ENCODE data around the gene HLA-DOA.
A peak's percentile ranks its signal among the peaks of the same experiment; 100 is the strongest.

The HLA-DOA gene

GRCh38 chr6:32975886-32976285 lies 33.5 kb downstream of the HLA-DOA start:
- H3K9ac ChIP-seq (ENCODE audit: low read length) = no peak overlapping the region
- H3K27me3 ChIP-seq (ENCODE audit: control insufficient read depth, insufficient read depth, low read length) = no peaks in the 10 kb centered on the region
- H3K36me3 ChIP-seq (ENCODE audit: control insufficient read depth, low read depth, low read length) = peaks cover 88% of the 10 kb centered on the region
- no peaks in the 10 kb centered on the region for H3K9me3 ChIP-seq (ENCODE audit: control insufficient read depth, low read depth, low read length)
- H3K4me1 ChIP-seq (ENCODE audit: control insufficient read depth, low read depth, low read length) = peaks cover 5% of the 10 kb centered on the region
- peak overlapping the region; percentile 89 for H3K4me3 ChIP-seq (ENCODE audit: low read length)
- H3K27ac ChIP-seq (ENCODE audit: low read length) = no peak overlapping the region

- Histone ChIP-seq H3K9ac (ENCODE audit: low read length) (peak overlapping the region; percentile 88), H3K4me3 (ENCODE audit: low read length) (peak overlapping the region; percentile 89), H3K4me1 (ENCODE audit: control insufficient read depth, low read depth, low read length) (peaks cover 5% of the 10 kb centered on the region), H3K9me3 (ENCODE audit: control insufficient read depth, low read depth, low read length) (no peaks in the 10 kb centered on the region), H3K36me3 (ENCODE audit: control insufficient read depth, low read depth, low read length) (peaks cover 76% of the 10 kb centered on the region), H3K27ac (ENCODE audit: low read length) (no peak overlapping the region), H3K27me3 (ENCODE audit: control insufficient read depth, insufficient read depth, low read length) (no peaks in the 10 kb centered on the region)
Observed at GRCh38 chr6:32974541-32975308, 34.7 kb downstream of the HLA-DOA start.

DNA sequence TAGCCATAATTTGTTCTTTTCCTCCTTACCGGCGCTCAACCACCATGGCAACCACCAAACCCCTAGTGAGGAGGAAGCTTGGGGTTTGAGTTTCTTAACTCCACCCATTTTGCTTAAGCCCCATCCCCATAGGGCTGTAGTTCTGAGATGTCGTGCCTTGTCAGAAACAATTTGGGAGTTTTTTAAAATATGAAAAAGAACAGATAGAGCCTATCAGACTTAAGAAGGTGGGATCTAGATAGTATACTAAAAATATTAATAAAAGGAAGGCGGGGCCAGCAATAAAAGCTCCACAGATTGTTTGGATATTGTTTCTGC lies 35.4 kb downstream of the HLA-DOA start:
- Histone ChIP-seq H3K4me3 (ENCODE audit: low read length) (peak overlapping the region; percentile 89), H3K27me3 (ENCODE audit: control insufficient read depth, insufficient read depth, low read length) (no peaks in the 10 kb centered on the region), H3K9ac (ENCODE audit: low read length) (peak overlapping the region; percentile 88), H3K9me3 (ENCODE audit: control insufficient read depth, low read depth, low read length) (no peaks in the 10 kb centered on the region), H3K36me3 (ENCODE audit: control insufficient read depth, low read depth, low read length) (peaks cover 68% of the 10 kb centered on the region), H3K4me1 (ENCODE audit: control insufficient read depth, low read depth, low read length) (peaks cover 5% of the 10 kb centered on the region), H3K27ac (ENCODE audit: low read length) (no peak overlapping the region)

- no peaks in the 10 kb centered on the region for H3K27me3 ChIP-seq (ENCODE audit: control insufficient read depth, insufficient read depth, low read length)
- no peak overlapping the region for H3K27ac ChIP-seq (ENCODE audit: low read length)
- H3K9ac ChIP-seq (ENCODE audit: low read length) = peak overlapping the region; percentile 88
- H3K4me1 ChIP-seq (ENCODE audit: control insufficient read depth, low read depth, low read length) = peaks cover 5% of the 10 kb centered on the region
- H3K4me3 ChIP-seq (ENCODE audit: low read length) = peak overlapping the region; percentile 89
- H3K36me3 ChIP-seq (ENCODE audit: control insufficient read depth, low read depth, low read length) = peaks cover 63% of the 10 kb centered on the region
- no peaks in the 10 kb centered on the region for H3K9me3 ChIP-seq (ENCODE audit: control insufficient read depth, low read depth, low read length)
Observed at GRCh38 chr6:32973144-32974015, 36.0 kb downstream of the HLA-DOA start.

DNA sequence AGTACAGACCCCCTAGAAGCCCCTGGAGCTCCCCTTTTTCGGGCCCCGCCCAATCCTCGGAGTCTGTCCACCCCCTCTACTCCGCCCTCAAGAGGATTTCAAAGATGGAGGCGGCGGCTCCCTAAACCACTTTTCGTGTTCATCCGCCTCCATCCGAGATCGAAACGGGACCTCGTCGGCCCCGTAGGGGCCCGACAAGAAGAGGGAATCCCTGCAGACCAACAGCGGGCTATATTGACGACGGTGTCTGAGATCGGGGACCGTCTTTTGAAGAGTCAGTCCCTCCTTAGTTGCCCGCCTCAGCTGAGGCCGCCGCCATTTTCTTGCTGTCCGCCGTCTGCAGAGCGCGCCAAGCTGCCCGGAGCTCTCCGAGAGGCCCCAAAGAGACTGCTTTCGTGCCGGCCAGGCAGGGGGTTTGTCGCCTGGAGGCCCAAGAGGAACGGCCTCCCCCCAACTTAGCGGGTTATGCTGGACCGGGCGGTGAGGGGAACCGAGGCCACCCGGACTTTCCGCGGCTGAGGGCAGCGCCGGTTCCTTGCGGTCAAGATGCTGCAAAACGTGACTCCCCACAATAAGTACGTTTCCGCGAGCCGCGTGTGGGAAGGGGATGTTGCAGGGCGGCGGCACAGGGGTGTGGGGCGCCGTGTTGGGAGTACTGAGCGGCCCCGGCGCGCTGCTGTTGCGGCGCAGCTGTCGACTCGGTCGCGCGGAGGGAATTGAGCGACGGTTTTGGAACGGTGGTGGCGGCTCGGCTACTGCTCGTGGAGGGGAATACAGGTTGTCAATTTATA lies 36.8 kb downstream of the HLA-DOA start:
- Histone ChIP-seq H3K36me3 (ENCODE audit: control insufficient read depth, low read depth, low read length) (peaks cover 54% of the 10 kb centered on the region), H3K9me3 (ENCODE audit: control insufficient read depth, low read depth, low read length) (no peaks in the 10 kb centered on the region), H3K4me1 (ENCODE audit: control insufficient read depth, low read depth, low read length) (peaks cover 5% of the 10 kb centered on the region), H3K9ac (ENCODE audit: low read length) (peak overlapping the region; percentile 88), H3K27ac (ENCODE audit: low read length) (peak overlapping the region; percentile 46), H3K27me3 (ENCODE audit: control insufficient read depth, insufficient read depth, low read length) (no peaks in the 10 kb centered on the region), H3K4me3 (ENCODE audit: low read length) (peak overlapping the region; percentile 89)

DNA sequence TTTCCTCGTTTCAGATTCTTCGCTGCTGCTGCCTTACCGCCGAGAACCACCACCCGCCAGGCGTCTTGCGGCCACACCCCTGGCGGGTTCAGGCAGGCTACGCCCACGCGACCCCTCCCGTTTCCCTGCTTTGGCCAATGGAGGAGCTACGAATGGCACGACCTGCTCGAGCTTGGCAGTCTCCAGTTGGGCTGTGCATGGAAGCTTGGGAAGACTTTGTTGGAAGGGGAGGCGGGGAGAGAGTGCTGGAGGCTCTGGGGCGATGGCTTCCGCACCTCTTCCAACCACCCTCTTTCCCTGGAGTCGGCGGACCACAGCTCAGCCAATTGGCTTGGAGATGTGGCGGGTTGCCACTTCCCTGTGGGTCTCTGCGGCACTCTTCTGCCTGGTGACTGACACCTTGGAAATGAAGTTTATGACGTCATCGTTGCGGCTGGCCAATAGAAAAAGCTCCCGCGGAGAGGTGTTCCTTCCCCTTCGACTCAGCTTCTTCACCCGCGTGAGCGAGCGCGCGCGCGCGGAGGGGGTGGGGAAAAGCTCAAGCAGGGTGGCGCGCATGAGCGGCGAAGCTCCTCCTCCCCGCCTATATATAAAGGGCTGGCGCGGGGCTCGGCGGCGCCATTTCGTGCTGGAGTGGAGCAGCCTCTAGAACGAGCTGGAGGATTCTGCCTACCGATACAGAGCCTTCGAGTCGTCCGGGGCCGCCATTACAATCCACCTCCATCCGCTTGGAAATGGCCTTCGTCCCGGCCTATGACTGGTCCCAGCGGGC lies 37.6 kb downstream of the HLA-DOA start:
- H3K27me3 ChIP-seq (ENCODE audit: control insufficient read depth, insufficient read depth, low read length) = no peaks in the 10 kb centered on the region
- H3K36me3 ChIP-seq (ENCODE audit: control insufficient read depth, low read depth, low read length) = peaks cover 46% of the 10 kb centered on the region
- peaks cover 10% of the 10 kb centered on the region for H3K4me1 ChIP-seq (ENCODE audit: control insufficient read depth, low read depth, low read length)
- H3K27ac ChIP-seq (ENCODE audit: low read length) = peak overlapping the region; percentile 99
- H3K9me3 ChIP-seq (ENCODE audit: control insufficient read depth, low read depth, low read length) = no peaks in the 10 kb centered on the region
- peak overlapping the region; percentile 89 for H3K4me3 ChIP-seq (ENCODE audit: low read length)
- H3K9ac ChIP-seq (ENCODE audit: low read length) = peak overlapping the region; percentile 98

DNA sequence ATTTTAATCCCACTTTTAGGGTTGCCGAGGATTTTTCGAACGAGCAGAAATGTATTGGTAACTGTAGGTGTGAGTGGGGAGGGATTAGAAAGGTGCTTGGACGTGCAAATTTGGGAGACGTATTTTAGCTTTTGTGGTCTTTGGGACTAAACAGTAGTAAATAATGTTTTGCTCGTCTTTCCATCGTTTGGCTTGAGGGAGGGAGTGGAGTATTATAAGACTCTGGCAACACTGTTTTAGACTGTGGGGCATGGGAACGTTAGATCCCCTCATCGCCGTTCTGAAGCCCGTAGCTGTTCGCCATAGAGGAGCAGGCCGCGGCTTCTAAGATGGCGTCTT lies 38.2 kb downstream of the HLA-DOA start:
- Histone ChIP-seq H3K4me1 (ENCODE audit: control insufficient read depth, low read depth, low read length) (peaks cover 11% of the 10 kb centered on the region), H3K27ac (ENCODE audit: low read length) (peak overlapping the region; percentile 99), H3K36me3 (ENCODE audit: control insufficient read depth, low read depth, low read length) (peaks cover 41% of the 10 kb centered on the region), H3K4me3 (ENCODE audit: low read length) (peak overlapping the region; percentile 89), H3K27me3 (ENCODE audit: control insufficient read depth, insufficient read depth, low read length) (no peaks in the 10 kb centered on the region), H3K9me3 (ENCODE audit: control insufficient read depth, low read depth, low read length) (no peaks in the 10 kb centered on the region), H3K9ac (ENCODE audit: low read length) (peak overlapping the region; percentile 98)

- Histone ChIP-seq H3K4me3 (ENCODE audit: low read length) (peak overlapping the region; percentile 89), H3K36me3 (ENCODE audit: control insufficient read depth, low read depth, low read length) (peaks cover 35% of the 10 kb centered on the region), H3K4me1 (ENCODE audit: control insufficient read depth, low read depth, low read length) (peaks cover 11% of the 10 kb centered on the region), H3K27me3 (ENCODE audit: control insufficient read depth, insufficient read depth, low read length) (no peaks in the 10 kb centered on the region), H3K27ac (ENCODE audit: low read length) (peak overlapping the region; percentile 100), H3K9ac (ENCODE audit: low read length) (peak overlapping the region; percentile 98), H3K9me3 (ENCODE audit: control insufficient read depth, low read depth, low read length) (no peaks in the 10 kb centered on the region)
Observed at GRCh38 chr6:32970413-32971241, 38.8 kb downstream of the HLA-DOA start.

- Histone ChIP-seq H3K4me3 (ENCODE audit: low read length) (peak overlapping the region; percentile 89), H3K9me3 (ENCODE audit: control insufficient read depth, low read depth, low read length) (no peaks in the 10 kb centered on the region), H3K27ac (ENCODE audit: low read length) (peak overlapping the region; percentile 100), H3K9ac (ENCODE audit: low read length) (peak overlapping the region; percentile 98), H3K27me3 (ENCODE audit: control insufficient read depth, insufficient read depth, low read length) (no peaks in the 10 kb centered on the region), H3K36me3 (ENCODE audit: control insufficient read depth, low read depth, low read length) (peaks cover 27% of the 10 kb centered on the region), H3K4me1 (ENCODE audit: control insufficient read depth, low read depth, low read length) (peaks cover 11% of the 10 kb centered on the region)
Observed at GRCh38 chr6:32969685-32970412, 39.5 kb downstream of the HLA-DOA start.
